ENCODE measurements around the gene GOLGA6L10. TPM values are rescaled to one million over a fixed set of nuclear protein-coding genes. Genes with fewer than 3 reads are reported as not detected.
"Not testable (repeated sequence)": the region's sequence is repeated elsewhere in the genome, so short reads cannot be mapped to it uniquely, and the experiment has no call there.

GOLGA6L10 gene
- total and polyA plus RNA-seq, 4 experiments from 2014 or later = 0.98 to 3.0 (median 2.4) TPM; not detected in 1

GRCh38 chr15:82362790-82363189 is 13.5 kb upstream of the GOLGA6L10 start:
- CTCF ChIA-PET (ENCODE audit: partially characterized antibody); H3K27me3 ChIP-seq (ENCODE audit: insufficient read depth, low read length); H3K4me1 ChIP-seq (ENCODE audit: insufficient read depth, low read length); H3K4me3 Mint-ChIP-seq; H3K36me3 ChIP-seq (ENCODE audit: insufficient read depth, low read length); H3K9me3 ChIP-seq (ENCODE audit: control insufficient read depth in 1 of 2, low read length in 2 of 2); H3K4me3 ChIP-seq (ENCODE audit: low read length in 2 of 2); intact Hi-C loops (cut with micrococcal nuclease); H3K9me3 Mint-ChIP-seq; H3K27ac Mint-ChIP-seq; H3K27ac ChIP-seq (ENCODE audit: low read depth, low read length); POLR2A ChIA-PET (ENCODE audit: partially characterized antibody); H3K27me3 Mint-ChIP-seq; DNase-seq; H3K36me3 Mint-ChIP-seq; H3K4me1 Mint-ChIP-seq: not testable (repeated sequence)

GRCh38 chr15:82360618-82361017 is 11.3 kb upstream of the GOLGA6L10 start:
- H3K27me3 ChIP-seq (ENCODE audit: insufficient read depth, low read length); H3K27me3 Mint-ChIP-seq; POLR2A ChIA-PET (ENCODE audit: partially characterized antibody); H3K4me1 Mint-ChIP-seq; H3K9me3 ChIP-seq (ENCODE audit: control insufficient read depth in 1 of 2, low read length in 2 of 2); H3K4me3 Mint-ChIP-seq; CTCF ChIA-PET (ENCODE audit: partially characterized antibody); H3K4me1 ChIP-seq (ENCODE audit: insufficient read depth, low read length); H3K36me3 Mint-ChIP-seq; H3K27ac ChIP-seq (ENCODE audit: low read depth, low read length); intact Hi-C loops (cut with micrococcal nuclease); H3K4me3 ChIP-seq (ENCODE audit: low read length in 2 of 2); DNase-seq; H3K9me3 Mint-ChIP-seq; H3K36me3 ChIP-seq (ENCODE audit: insufficient read depth, low read length); H3K27ac Mint-ChIP-seq: not testable (repeated sequence)

GRCh38 chr15:82355055-82355454 is 5.8 kb upstream of the GOLGA6L10 start:
- H3K27me3 Mint-ChIP-seq; CTCF ChIA-PET (ENCODE audit: partially characterized antibody); H3K27ac Mint-ChIP-seq; H3K36me3 Mint-ChIP-seq; H3K4me3 Mint-ChIP-seq; H3K4me3 ChIP-seq (ENCODE audit: low read length in 2 of 2); intact Hi-C loops (cut with micrococcal nuclease); H3K36me3 ChIP-seq (ENCODE audit: insufficient read depth, low read length); H3K27ac ChIP-seq (ENCODE audit: low read depth, low read length); H3K27me3 ChIP-seq (ENCODE audit: insufficient read depth, low read length); POLR2A ChIA-PET (ENCODE audit: partially characterized antibody); H3K4me1 ChIP-seq (ENCODE audit: insufficient read depth, low read length); H3K4me1 Mint-ChIP-seq; H3K9me3 ChIP-seq (ENCODE audit: control insufficient read depth in 1 of 2, low read length in 2 of 2); H3K9me3 Mint-ChIP-seq: not testable (repeated sequence)
- DNase-seq = peak in 3 of 5 donors; percentile 17 to 46 (median 25)

GRCh38 chr15:82354546-82354945 is 5.3 kb upstream of the GOLGA6L10 start:
- H3K9me3 Mint-ChIP-seq; H3K4me3 Mint-ChIP-seq; H3K27me3 ChIP-seq (ENCODE audit: insufficient read depth, low read length); H3K36me3 ChIP-seq (ENCODE audit: insufficient read depth, low read length); H3K4me1 ChIP-seq (ENCODE audit: insufficient read depth, low read length); H3K4me3 ChIP-seq (ENCODE audit: low read length in 2 of 2); H3K4me1 Mint-ChIP-seq; H3K9me3 ChIP-seq (ENCODE audit: control insufficient read depth in 1 of 2, low read length in 2 of 2); CTCF ChIA-PET (ENCODE audit: partially characterized antibody); H3K27ac ChIP-seq (ENCODE audit: low read depth, low read length); intact Hi-C loops (cut with micrococcal nuclease); POLR2A ChIA-PET (ENCODE audit: partially characterized antibody); H3K27me3 Mint-ChIP-seq; H3K27ac Mint-ChIP-seq; H3K36me3 Mint-ChIP-seq: not testable (repeated sequence)
- DNase-seq = peak in 4 of 5 donors; percentile 20 to 45 (median 25)

- H3K4me1 ChIP-seq (ENCODE audit: insufficient read depth, low read length); H3K36me3 Mint-ChIP-seq; POLR2A ChIA-PET (ENCODE audit: partially characterized antibody); H3K27me3 Mint-ChIP-seq; H3K4me3 ChIP-seq (ENCODE audit: low read length in 2 of 2); H3K27ac Mint-ChIP-seq; CTCF ChIA-PET (ENCODE audit: partially characterized antibody); H3K27ac ChIP-seq (ENCODE audit: low read depth, low read length); H3K9me3 Mint-ChIP-seq; H3K27me3 ChIP-seq (ENCODE audit: insufficient read depth, low read length); H3K9me3 ChIP-seq (ENCODE audit: control insufficient read depth in 1 of 2, low read length in 2 of 2); intact Hi-C loops (cut with micrococcal nuclease); H3K4me1 Mint-ChIP-seq; H3K36me3 ChIP-seq (ENCODE audit: insufficient read depth, low read length); H3K4me3 Mint-ChIP-seq; DNase-seq: not testable (repeated sequence)
Observed at GRCh38 chr15:82347645-82348044, 1.6 kb downstream of the GOLGA6L10 start.

GRCh38 chr15:82345176-82345575 is 4.1 kb downstream of the GOLGA6L10 start:
- POLR2A ChIA-PET (ENCODE audit: partially characterized antibody); H3K4me3 Mint-ChIP-seq; H3K4me1 Mint-ChIP-seq; DNase-seq; H3K9me3 Mint-ChIP-seq; H3K27ac Mint-ChIP-seq; intact Hi-C loops (cut with micrococcal nuclease); H3K36me3 Mint-ChIP-seq; H3K4me3 ChIP-seq (ENCODE audit: low read length in 2 of 2); H3K27me3 ChIP-seq (ENCODE audit: insufficient read depth, low read length); H3K36me3 ChIP-seq (ENCODE audit: insufficient read depth, low read length); CTCF ChIA-PET (ENCODE audit: partially characterized antibody); H3K27ac ChIP-seq (ENCODE audit: low read depth, low read length); H3K4me1 ChIP-seq (ENCODE audit: insufficient read depth, low read length); H3K27me3 Mint-ChIP-seq; H3K9me3 ChIP-seq (ENCODE audit: control insufficient read depth in 1 of 2, low read length in 2 of 2): not testable (repeated sequence)

- H3K4me3 Mint-ChIP-seq; H3K4me1 Mint-ChIP-seq; H3K4me3 ChIP-seq (ENCODE audit: low read length in 2 of 2); H3K27me3 Mint-ChIP-seq; H3K36me3 ChIP-seq (ENCODE audit: insufficient read depth, low read length); POLR2A ChIA-PET (ENCODE audit: partially characterized antibody); CTCF ChIA-PET (ENCODE audit: partially characterized antibody); DNase-seq; H3K27ac ChIP-seq (ENCODE audit: low read depth, low read length); intact Hi-C loops (cut with micrococcal nuclease); H3K9me3 ChIP-seq (ENCODE audit: control insufficient read depth in 1 of 2, low read length in 2 of 2); H3K27ac Mint-ChIP-seq; H3K9me3 Mint-ChIP-seq; H3K36me3 Mint-ChIP-seq; H3K4me1 ChIP-seq (ENCODE audit: insufficient read depth, low read length); H3K27me3 ChIP-seq (ENCODE audit: insufficient read depth, low read length): not testable (repeated sequence)
Observed at GRCh38 chr15:82344421-82344820, 4.9 kb downstream of the GOLGA6L10 start.

GRCh38 chr15:82343851-82344250 is 5.4 kb downstream of the GOLGA6L10 start:
- H3K4me1 Mint-ChIP-seq; H3K9me3 Mint-ChIP-seq; H3K27me3 Mint-ChIP-seq; H3K36me3 ChIP-seq (ENCODE audit: insufficient read depth, low read length); POLR2A ChIA-PET (ENCODE audit: partially characterized antibody); H3K27ac ChIP-seq (ENCODE audit: low read depth, low read length); H3K4me3 ChIP-seq (ENCODE audit: low read length in 2 of 2); H3K27me3 ChIP-seq (ENCODE audit: insufficient read depth, low read length); H3K27ac Mint-ChIP-seq; CTCF ChIA-PET (ENCODE audit: partially characterized antibody); intact Hi-C loops (cut with micrococcal nuclease); H3K36me3 Mint-ChIP-seq; H3K4me1 ChIP-seq (ENCODE audit: insufficient read depth, low read length); DNase-seq; H3K9me3 ChIP-seq (ENCODE audit: control insufficient read depth in 1 of 2, low read length in 2 of 2); H3K4me3 Mint-ChIP-seq: not testable (repeated sequence)
